Panc1 (cell line): Measurements from ENCODE around the gene EXOC3L1. TPM values are rescaled to one million over a fixed set of nuclear protein-coding genes. Genes with fewer than 3 reads are reported as not detected.

Experiments
- ATAC-seq: fragments of 200-7000 bp; cut with Tn5 transposase; 2 replicates; pipeline ENCODE4 v1.9.1; 2020; ENCODE audit warnings: mild to moderate bottlenecking, moderate library complexity
- BruUV-seq: library from RNA; stranded (reverse); fragments of 400-500 nt; replicated peaks from 2 replicates; lab custom pipeline; 2021; lab: Mats Ljungman, UMichigan
- CTCF ChIA-PET: fragments of 300-600 bp; sonication (Branson Sonifier 250); formaldehyde crosslinking; loops from one replicate; lab custom pipeline; 2022; ENCODE audit warnings: antibody characterized with exemption; lab: Charles Lee
- POLR2A ChIA-PET: fragments of 300-600 bp; sonication (Branson Sonifier 250); formaldehyde crosslinking; loops from one replicate; lab custom pipeline; 2022; ENCODE audit warnings: antibody characterized with exemption; lab: Charles Lee
- DNase-seq: peaks from one replicate; pipeline ENCODE4 v3.0.0-alpha.2; 2010; ENCODE audit warnings: low read depth, low spot score
- H3K27ac ChIP-seq: 2 replicates; pipeline ENCODE4 v1.5.1; 2011; ENCODE audit warnings: mild to moderate bottlenecking, low read length, inconsistent platforms
- H3K27me3 ChIP-seq: fragments of 200-500 bp; sonication (Bioruptor generic); 2 replicates; pipeline ENCODE4 v1.6.0; 2014; ENCODE audit warnings: low read length, inconsistent platforms; ENCODE audit not compliant: control insufficient read depth, insufficient read depth
- H3K36me3 ChIP-seq: fragments of 200-500 bp; sonication (Bioruptor generic); 2 replicates; pipeline ENCODE4 v1.5.1; 2014; ENCODE audit warnings: inconsistent platforms, mild to moderate bottlenecking, low read length, moderate library complexity; ENCODE audit not compliant: control insufficient read depth, insufficient read depth
- H3K4me1 ChIP-seq: 2 replicates; pipeline ENCODE4 v1.5.1; 2011; ENCODE audit warnings: inconsistent platforms, mild to moderate bottlenecking, low read length, moderate library complexity; ENCODE audit not compliant: control insufficient read depth, insufficient read depth
- H3K4me3 ChIP-seq, 2 experiments: 2 replicates each; pipeline ENCODE4 v1.5.1; 2011 to 2012; ENCODE audit warnings: low read depth in 2 of 2, low read length in 2 of 2, mild to moderate bottlenecking in 2 of 2, inconsistent platforms in 1 of 2, moderate library complexity in 1 of 2
- H3K9me3 ChIP-seq: fragments of 200-500 bp; sonication (Bioruptor generic); 2 replicates; pipeline ENCODE4 v1.5.1; 2014; ENCODE audit warnings: low read depth, mild to moderate bottlenecking, inconsistent platforms, low read length, moderate library complexity; ENCODE audit not compliant: control insufficient read depth, insufficient read depth
- POLR2AphosphoS5 ChIP-seq: IDR thresholded peaks from 2 replicates; pipeline ENCODE4 v1.6.1; 2012; ENCODE audit warnings: mild to moderate bottlenecking, low read depth, low read length, moderate library complexity
- SIN3A ChIP-seq: IDR thresholded peaks from 2 replicates; pipeline ENCODE4 v1.6.1; 2012; ENCODE audit warnings: low read depth, mild to moderate bottlenecking, low read length, moderate library complexity, borderline replicate concordance; ENCODE audit not compliant: insufficient read depth
- TCF7L2 ChIP-seq: IDR thresholded peaks from 2 replicates; pipeline ENCODE4 v1.6.1; 2011; ENCODE audit warnings: mild to moderate bottlenecking, low read depth, low read length, inconsistent platforms
- in situ Hi-C: cut with HindIII; loops from 2 replicates; pipeline ENCODE4 v1.10.0; 2016; ENCODE audit warnings: low sequenced_read_pairs, low pct_unique_long_range_greater_than_20kb
- intact Hi-C: fragments of 100-400 bp; cut with micrococcal nuclease; formaldehyde crosslinking; loops from one replicate; pipeline ENCODE4 v1.10.0; 2022; ENCODE audit not compliant: unreplicated experiment
- total RNA-seq: library from RNA; stranded (reverse); gene quantifications from one replicate; pipeline ENCODE4 v1.2.1, GENCODE V29; 2021; ENCODE audit not compliant: unreplicated experiment
- TF ChIP-seq, protein P1 (sequence below): fragments of 450-650 bp; IDR thresholded peaks from 2 replicates; pipeline ENCODE4 v1.5.1; 2017; ENCODE audit warnings: mild to moderate bottlenecking
- TF ChIP-seq, protein P2 (sequence below), 2 experiments: IDR thresholded peaks; 2 replicates each; pipeline ENCODE4 v1.6.1; 2011 to 2012; ENCODE audit warnings: low read depth in 2 of 2, control low read depth in 1 of 2, low read length in 1 of 2, mild to moderate bottlenecking in 1 of 2, moderate library complexity in 1 of 2; ENCODE audit not compliant: insufficient read depth in 1 of 2

EXOC3L1 gene
- total RNA-seq, 1 experiment from 2014 or later: 0.41 TPM

DNA sequence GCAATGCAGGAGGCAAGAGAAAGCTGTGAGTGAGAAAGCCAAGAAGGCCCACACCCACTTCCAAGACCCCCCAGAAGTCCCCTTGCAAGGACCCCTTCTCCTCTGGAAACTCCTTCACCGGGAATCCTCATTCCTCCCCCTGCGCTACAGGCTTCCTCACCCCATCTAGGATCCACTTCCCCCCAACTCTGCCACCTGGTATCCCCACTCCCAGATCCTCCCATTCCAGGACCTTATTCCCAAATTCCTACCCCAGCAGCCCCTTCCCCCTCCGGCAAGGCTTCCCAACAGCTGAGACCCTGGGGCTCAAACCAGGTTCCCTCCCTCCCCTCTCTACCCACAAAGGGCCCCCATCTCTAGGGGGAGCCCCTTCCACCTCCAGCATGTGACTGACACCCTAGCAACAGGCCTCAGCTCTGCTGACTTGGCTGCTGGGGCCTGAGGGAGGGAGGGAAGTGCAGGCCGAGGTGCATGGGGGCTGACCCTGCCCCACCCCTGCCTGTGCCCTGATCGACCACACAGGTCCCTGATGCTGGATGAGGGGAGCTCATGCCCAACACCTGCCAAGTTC is 23.3 kb downstream of the EXOC3L1 start:
- intact Hi-C loops: no loop called here
- Histone ChIP-seq H3K27me3 (no peaks in the 10 kb centered on the region), H3K36me3 (no peaks in the 10 kb centered on the region; the same call in 1 of the 2 replicates), H3K9me3 (no peaks in the 10 kb centered on the region), H3K4me3 (no peak overlapping the region), H3K4me1 (peaks cover 14% of the 10 kb centered on the region), H3K27ac (no peak overlapping the region)
- DNase-seq: no peak
- POLR2A ChIA-PET: no interaction called here
- CTCF ChIA-PET: no interaction called here
- in situ Hi-C loops: no loop called here
- BruUV-seq: no TSS peak
- ATAC-seq: no peak
- TF ChIP-seq, protein P1, sequence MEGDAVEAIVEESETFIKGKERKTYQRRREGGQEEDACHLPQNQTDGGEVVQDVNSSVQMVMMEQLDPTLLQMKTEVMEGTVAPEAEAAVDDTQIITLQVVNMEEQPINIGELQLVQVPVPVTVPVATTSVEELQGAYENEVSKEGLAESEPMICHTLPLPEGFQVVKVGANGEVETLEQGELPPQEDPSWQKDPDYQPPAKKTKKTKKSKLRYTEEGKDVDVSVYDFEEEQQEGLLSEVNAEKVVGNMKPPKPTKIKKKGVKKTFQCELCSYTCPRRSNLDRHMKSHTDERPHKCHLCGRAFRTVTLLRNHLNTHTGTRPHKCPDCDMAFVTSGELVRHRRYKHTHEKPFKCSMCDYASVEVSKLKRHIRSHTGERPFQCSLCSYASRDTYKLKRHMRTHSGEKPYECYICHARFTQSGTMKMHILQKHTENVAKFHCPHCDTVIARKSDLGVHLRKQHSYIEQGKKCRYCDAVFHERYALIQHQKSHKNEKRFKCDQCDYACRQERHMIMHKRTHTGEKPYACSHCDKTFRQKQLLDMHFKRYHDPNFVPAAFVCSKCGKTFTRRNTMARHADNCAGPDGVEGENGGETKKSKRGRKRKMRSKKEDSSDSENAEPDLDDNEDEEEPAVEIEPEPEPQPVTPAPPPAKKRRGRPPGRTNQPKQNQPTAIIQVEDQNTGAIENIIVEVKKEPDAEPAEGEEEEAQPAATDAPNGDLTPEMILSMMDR: no peak
- TF ChIP-seq TCF7L2: no peak
- TF ChIP-seq, protein P2, sequence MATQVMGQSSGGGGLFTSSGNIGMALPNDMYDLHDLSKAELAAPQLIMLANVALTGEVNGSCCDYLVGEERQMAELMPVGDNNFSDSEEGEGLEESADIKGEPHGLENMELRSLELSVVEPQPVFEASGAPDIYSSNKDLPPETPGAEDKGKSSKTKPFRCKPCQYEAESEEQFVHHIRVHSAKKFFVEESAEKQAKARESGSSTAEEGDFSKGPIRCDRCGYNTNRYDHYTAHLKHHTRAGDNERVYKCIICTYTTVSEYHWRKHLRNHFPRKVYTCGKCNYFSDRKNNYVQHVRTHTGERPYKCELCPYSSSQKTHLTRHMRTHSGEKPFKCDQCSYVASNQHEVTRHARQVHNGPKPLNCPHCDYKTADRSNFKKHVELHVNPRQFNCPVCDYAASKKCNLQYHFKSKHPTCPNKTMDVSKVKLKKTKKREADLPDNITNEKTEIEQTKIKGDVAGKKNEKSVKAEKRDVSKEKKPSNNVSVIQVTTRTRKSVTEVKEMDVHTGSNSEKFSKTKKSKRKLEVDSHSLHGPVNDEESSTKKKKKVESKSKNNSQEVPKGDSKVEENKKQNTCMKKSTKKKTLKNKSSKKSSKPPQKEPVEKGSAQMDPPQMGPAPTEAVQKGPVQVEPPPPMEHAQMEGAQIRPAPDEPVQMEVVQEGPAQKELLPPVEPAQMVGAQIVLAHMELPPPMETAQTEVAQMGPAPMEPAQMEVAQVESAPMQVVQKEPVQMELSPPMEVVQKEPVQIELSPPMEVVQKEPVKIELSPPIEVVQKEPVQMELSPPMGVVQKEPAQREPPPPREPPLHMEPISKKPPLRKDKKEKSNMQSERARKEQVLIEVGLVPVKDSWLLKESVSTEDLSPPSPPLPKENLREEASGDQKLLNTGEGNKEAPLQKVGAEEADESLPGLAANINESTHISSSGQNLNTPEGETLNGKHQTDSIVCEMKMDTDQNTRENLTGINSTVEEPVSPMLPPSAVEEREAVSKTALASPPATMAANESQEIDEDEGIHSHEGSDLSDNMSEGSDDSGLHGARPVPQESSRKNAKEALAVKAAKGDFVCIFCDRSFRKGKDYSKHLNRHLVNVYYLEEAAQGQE (IDR thresholded peaks at IDR 0.05; ENCODE audit: insufficient read depth in 1 of 2, low read depth in 2 of 2, low read length in 1 of 2): no peak
- no peak for TF ChIP-seq POLR2AphosphoS5
- no peak for TF ChIP-seq SIN3A

- Histone ChIP-seq H3K4me1 (peaks cover 12% of the 10 kb centered on the region), H3K4me3 (no peak overlapping the region), H3K27me3 (no peaks in the 10 kb centered on the region), H3K9me3 (no peaks in the 10 kb centered on the region), H3K27ac (no peak overlapping the region), H3K36me3 (no peaks in the 10 kb centered on the region; the same call in 1 of the 2 replicates)
- ChIA-PET CTCF (no interaction called here), POLR2A (no interaction called here)
- no TSS peak for BruUV-seq
- ATAC-seq (no peak), DNase-seq (no peak)
- intact Hi-C loops: no loop called here
- in situ Hi-C loops: no loop called here
- TF ChIP-seq TCF7L2: no peak
- TF ChIP-seq POLR2AphosphoS5: no peak
- TF ChIP-seq, protein P2 (IDR thresholded peaks at IDR 0.05; ENCODE audit: insufficient read depth in 1 of 2, low read depth in 2 of 2, low read length in 1 of 2): no peak
- TF ChIP-seq, protein P1: no peak
- TF ChIP-seq SIN3A: no peak
These were observed 23.8 kb downstream of the EXOC3L1 start for GRCh38 chr16:67166110-67166547.
